Measurements from ENCODE around the gene PRKCA.
"Not testable (repeated sequence)": the region's sequence is repeated elsewhere in the genome, so short reads cannot be mapped to it uniquely, and the experiment has no call there.

The PRKCA gene

DNA sequence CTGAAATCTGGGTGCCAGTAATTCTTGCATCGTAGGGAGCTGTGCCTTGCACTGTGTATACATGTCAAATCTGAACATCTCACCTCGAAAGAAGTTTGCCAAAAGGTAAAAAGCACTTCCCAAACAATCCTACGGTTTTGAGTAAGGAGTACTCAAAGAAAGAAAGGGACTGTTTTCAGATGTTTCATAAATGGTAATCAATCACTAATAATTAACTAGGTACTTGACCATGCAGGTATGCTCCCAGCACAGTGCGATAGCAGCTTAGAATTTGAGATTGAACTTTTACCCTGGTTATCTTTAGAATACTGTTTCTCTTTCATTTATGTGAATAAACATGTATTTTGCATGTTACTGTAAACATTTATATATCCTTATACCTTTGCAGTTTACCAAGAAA is 39.0 kb downstream of the PRKCA start:
- no peaks in the 10 kb centered on the region for H3K36me3 ChIP-seq (ENCODE audit: control insufficient read depth, insufficient read depth, low read length)
- WGBS (ENCODE audit: insufficient coverage, insufficient read length): no CpG with 5 or more reads among the region's 4 CpGs
- H3K4me1 ChIP-seq (ENCODE audit: control insufficient read depth, insufficient read depth, low read length): no peaks in the 10 kb centered on the region
- H3K27me3 ChIP-seq (ENCODE audit: control insufficient read depth, insufficient read depth, low read length): no peaks in the 10 kb centered on the region
- H3K9me3 ChIP-seq (ENCODE audit: control insufficient read depth, insufficient read depth, low read length): no peaks in the 10 kb centered on the region
- no peak for DNase-seq (ENCODE audit: low read depth, low spot score)
- no peak overlapping the region for H3K4me3 ChIP-seq (ENCODE audit: low read length)
- no peak overlapping the region for H3K27ac ChIP-seq (ENCODE audit: low read length)

- H3K4me3 ChIP-seq (ENCODE audit: low read length); H3K27me3 ChIP-seq (ENCODE audit: control insufficient read depth, insufficient read depth, low read length); DNase-seq (ENCODE audit: low read depth, low spot score); H3K9me3 ChIP-seq (ENCODE audit: control insufficient read depth, insufficient read depth, low read length); H3K4me1 ChIP-seq (ENCODE audit: control insufficient read depth, insufficient read depth, low read length); H3K27ac ChIP-seq (ENCODE audit: low read length); H3K36me3 ChIP-seq (ENCODE audit: control insufficient read depth, insufficient read depth, low read length): not testable (repeated sequence)
- WGBS (ENCODE audit: insufficient coverage, insufficient read length): no CpG with 5 or more reads among the region's 4 CpGs
These were observed 39.9 kb downstream of the PRKCA start for GRCh38 chr17:66342263-66342662.

DNA sequence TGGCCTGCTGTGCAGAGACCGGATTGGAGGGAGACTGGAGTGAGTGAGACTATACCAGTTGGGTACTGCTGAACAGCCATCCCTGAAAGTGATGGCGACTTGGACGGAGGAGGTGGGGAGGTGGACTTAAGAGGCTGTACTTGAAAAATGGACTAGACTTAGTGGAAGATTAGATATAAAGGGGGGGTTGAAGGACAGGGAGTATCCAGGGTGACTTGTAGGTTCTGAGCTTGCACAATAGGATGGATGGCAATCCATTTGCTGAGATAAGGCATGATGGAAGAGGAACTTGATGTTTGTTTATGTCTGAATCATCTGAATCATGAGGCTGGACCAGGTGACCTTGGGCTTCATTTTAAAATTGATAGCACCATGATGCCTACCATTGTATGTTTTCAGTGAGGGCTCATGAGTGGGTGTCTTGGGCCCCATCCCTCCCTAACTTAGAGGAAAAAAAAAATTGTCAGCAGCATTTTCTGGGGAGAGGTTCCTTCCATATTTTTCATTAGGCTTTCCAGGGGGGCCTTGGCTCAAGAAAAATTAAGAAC is 41.2 kb downstream of the PRKCA start:
- no peaks in the 10 kb centered on the region for H3K27me3 ChIP-seq (ENCODE audit: control insufficient read depth, insufficient read depth, low read length)
- no peaks in the 10 kb centered on the region for H3K9me3 ChIP-seq (ENCODE audit: control insufficient read depth, insufficient read depth, low read length)
- DNase-seq (ENCODE audit: low read depth, low spot score): no peak
- WGBS (ENCODE audit: insufficient coverage, insufficient read length): no CpG with 5 or more reads among the region's 3 CpGs
- no peaks in the 10 kb centered on the region for H3K36me3 ChIP-seq (ENCODE audit: control insufficient read depth, insufficient read depth, low read length)
- H3K27ac ChIP-seq (ENCODE audit: low read length): no peak overlapping the region
- H3K4me1 ChIP-seq (ENCODE audit: control insufficient read depth, insufficient read depth, low read length): no peaks in the 10 kb centered on the region
- no peak overlapping the region for H3K4me3 ChIP-seq (ENCODE audit: low read length)

DNA sequence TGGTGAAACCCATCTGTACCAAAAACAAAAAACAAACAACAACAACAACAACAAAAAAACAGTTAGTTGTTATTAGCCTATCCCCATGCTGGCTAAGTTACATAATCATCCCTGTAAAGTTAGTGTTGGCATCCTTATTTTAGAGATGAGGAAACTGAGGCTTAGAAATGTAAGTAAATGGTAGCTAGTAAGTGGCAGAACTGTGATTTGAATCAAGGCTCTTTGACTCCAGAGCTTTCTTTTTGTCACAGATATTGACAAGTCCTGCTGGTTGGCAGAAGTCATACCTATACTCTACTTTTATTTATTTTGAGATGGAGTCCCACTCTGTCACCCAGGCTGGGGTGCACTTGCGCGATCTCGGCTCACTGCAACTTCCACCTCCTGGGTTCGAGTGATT is 42.1 kb downstream of the PRKCA start:
- Histone ChIP-seq H3K36me3 (ENCODE audit: control insufficient read depth, insufficient read depth, low read length) (no peaks in the 10 kb centered on the region), H3K27ac (ENCODE audit: low read length) (no peak overlapping the region), H3K27me3 (ENCODE audit: control insufficient read depth, insufficient read depth, low read length) (no peaks in the 10 kb centered on the region), H3K4me1 (ENCODE audit: control insufficient read depth, insufficient read depth, low read length) (no peaks in the 10 kb centered on the region; the same call in 1 of the 2 replicates), H3K4me3 (ENCODE audit: low read length) (no peak overlapping the region), H3K9me3 (ENCODE audit: control insufficient read depth, insufficient read depth, low read length) (no peaks in the 10 kb centered on the region)
- no peak for DNase-seq (ENCODE audit: low read depth, low spot score)
- WGBS (ENCODE audit: insufficient coverage, insufficient read length): no CpG with 5 or more reads among the region's 4 CpGs

DNA sequence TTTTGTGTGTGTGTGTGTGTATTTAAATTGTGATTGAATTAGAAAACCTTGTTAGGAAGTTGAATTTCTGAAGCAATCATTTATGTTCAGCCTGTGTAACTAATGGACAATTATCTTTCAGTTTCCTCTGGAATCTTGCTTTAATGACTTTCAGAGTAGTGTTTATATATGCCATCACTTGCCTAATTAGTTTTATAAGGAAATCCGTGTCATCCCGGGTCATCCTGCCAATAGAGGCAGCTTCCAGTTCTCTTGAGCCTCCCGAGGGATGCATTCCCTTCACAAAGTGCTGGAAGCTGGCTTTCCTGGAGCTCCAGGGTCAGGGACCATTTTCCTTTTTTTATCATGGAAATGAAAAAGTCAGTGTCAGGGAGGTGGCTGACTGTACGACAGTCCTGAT is 42.9 kb downstream of the PRKCA start:
- no peak for DNase-seq (ENCODE audit: low read depth, low spot score)
- WGBS (ENCODE audit: insufficient coverage, insufficient read length): no CpG with 5 or more reads among the region's 4 CpGs
- H3K4me3 ChIP-seq (ENCODE audit: low read length): no peak overlapping the region
- H3K4me1 ChIP-seq (ENCODE audit: control insufficient read depth, insufficient read depth, low read length): no peaks in the 10 kb centered on the region; the same call in none of the 2 replicates
- H3K27me3 ChIP-seq (ENCODE audit: control insufficient read depth, insufficient read depth, low read length): no peaks in the 10 kb centered on the region
- H3K36me3 ChIP-seq (ENCODE audit: control insufficient read depth, insufficient read depth, low read length): no peaks in the 10 kb centered on the region
- H3K27ac ChIP-seq (ENCODE audit: low read length): no peak overlapping the region
- no peaks in the 10 kb centered on the region for H3K9me3 ChIP-seq (ENCODE audit: control insufficient read depth, insufficient read depth, low read length)

DNA sequence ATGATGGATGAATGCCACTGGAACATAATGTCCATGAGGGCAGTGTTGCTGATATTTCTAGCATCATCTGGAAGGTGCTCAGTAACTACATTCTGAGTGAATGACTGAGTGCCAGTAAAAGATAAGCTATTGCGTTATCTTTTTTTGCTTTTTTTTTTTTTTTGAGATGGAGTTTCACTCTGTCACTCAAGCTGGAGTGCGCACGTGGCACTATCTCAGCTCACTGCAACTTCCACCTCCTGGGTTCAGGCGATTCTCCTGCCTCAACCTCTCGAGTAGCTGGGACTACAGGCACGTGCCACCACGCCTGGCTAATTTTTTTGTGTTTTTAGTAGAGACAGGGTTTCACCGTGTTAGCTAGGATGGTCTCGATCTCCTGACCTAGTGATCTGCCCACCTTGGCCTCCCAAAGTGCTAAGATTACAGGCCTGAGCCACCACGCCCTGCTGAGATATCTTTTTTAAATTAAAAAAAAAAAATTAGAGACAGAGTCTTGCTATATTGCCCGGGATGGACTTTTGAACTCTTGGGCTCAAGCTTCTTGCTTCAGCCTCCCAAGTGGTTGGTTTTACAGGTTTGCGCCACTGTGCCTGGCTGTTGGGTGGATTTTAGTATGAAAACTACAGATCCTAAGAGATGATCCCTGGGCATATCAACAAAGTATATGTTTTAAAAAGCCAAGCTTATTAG is 43.7 kb downstream of the PRKCA start:
- not testable (repeated sequence) for H3K36me3 ChIP-seq (ENCODE audit: control insufficient read depth, insufficient read depth, low read length); H3K4me3 ChIP-seq (ENCODE audit: low read length); H3K9me3 ChIP-seq (ENCODE audit: control insufficient read depth, insufficient read depth, low read length); H3K4me1 ChIP-seq (ENCODE audit: control insufficient read depth, insufficient read depth, low read length); H3K27ac ChIP-seq (ENCODE audit: low read length); H3K27me3 ChIP-seq (ENCODE audit: control insufficient read depth, insufficient read depth, low read length); DNase-seq (ENCODE audit: low read depth, low spot score)
- WGBS (ENCODE audit: insufficient coverage, insufficient read length): no CpG with 5 or more reads among the region's 12 CpGs

- H3K9me3 ChIP-seq (ENCODE audit: control insufficient read depth, insufficient read depth, low read length): no peaks in the 10 kb centered on the region
- H3K4me3 ChIP-seq (ENCODE audit: low read length): no peak overlapping the region
- no peak overlapping the region for H3K27ac ChIP-seq (ENCODE audit: low read length)
- no peaks in the 10 kb centered on the region for H3K27me3 ChIP-seq (ENCODE audit: control insufficient read depth, insufficient read depth, low read length)
- DNase-seq (ENCODE audit: low read depth, low spot score): no peak
- no peaks in the 10 kb centered on the region for H3K36me3 ChIP-seq (ENCODE audit: control insufficient read depth, insufficient read depth, low read length)
- H3K4me1 ChIP-seq (ENCODE audit: control insufficient read depth, insufficient read depth, low read length): no peaks in the 10 kb centered on the region; the same call in none of the 2 replicates
- no CpG with 5 or more reads among the region's 10 CpGs for WGBS (ENCODE audit: insufficient coverage, insufficient read length)
These were observed 45.5 kb downstream of the PRKCA start for GRCh38 chr17:66347661-66348514.

DNA sequence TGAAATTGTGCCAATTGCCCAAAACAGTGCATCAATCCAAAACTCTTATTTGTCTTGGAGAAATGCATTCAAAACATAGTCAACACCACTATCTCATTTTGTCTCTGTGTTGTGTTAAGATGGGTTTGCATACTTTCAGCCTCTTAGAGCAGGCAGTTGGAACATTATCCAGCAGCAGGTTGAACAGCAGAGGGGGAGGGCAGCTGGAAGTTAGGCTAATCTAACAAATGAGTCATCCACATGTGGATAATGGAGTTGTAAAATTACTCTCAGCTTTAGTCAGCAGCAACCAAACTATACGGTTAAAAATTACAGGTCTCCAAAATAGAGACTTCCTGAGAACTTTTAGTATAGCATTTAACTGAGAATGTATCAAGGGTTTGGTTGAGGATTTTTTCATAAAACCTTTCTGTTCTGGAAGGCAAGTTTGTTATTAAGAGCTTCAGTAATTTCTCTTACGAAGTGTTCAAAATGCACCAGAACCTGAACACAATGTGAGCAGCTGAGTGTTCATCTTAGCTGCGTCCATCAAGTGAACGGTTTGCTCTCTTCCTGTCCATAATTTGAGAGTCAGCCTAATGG is 46.3 kb downstream of the PRKCA start:
- no CpG with 5 or more reads among the region's 4 CpGs for WGBS (ENCODE audit: insufficient coverage, insufficient read length)
- Histone ChIP-seq H3K9me3 (ENCODE audit: control insufficient read depth, insufficient read depth, low read length) (no peaks in the 10 kb centered on the region), H3K27me3 (ENCODE audit: control insufficient read depth, insufficient read depth, low read length) (no peaks in the 10 kb centered on the region), H3K36me3 (ENCODE audit: control insufficient read depth, insufficient read depth, low read length) (no peaks in the 10 kb centered on the region), H3K4me3 (ENCODE audit: low read length) (no peak overlapping the region), H3K4me1 (ENCODE audit: control insufficient read depth, insufficient read depth, low read length) (no peaks in the 10 kb centered on the region; the same call in none of the 2 replicates), H3K27ac (ENCODE audit: low read length) (no peak overlapping the region)
- no peak for DNase-seq (ENCODE audit: low read depth, low spot score)

DNA sequence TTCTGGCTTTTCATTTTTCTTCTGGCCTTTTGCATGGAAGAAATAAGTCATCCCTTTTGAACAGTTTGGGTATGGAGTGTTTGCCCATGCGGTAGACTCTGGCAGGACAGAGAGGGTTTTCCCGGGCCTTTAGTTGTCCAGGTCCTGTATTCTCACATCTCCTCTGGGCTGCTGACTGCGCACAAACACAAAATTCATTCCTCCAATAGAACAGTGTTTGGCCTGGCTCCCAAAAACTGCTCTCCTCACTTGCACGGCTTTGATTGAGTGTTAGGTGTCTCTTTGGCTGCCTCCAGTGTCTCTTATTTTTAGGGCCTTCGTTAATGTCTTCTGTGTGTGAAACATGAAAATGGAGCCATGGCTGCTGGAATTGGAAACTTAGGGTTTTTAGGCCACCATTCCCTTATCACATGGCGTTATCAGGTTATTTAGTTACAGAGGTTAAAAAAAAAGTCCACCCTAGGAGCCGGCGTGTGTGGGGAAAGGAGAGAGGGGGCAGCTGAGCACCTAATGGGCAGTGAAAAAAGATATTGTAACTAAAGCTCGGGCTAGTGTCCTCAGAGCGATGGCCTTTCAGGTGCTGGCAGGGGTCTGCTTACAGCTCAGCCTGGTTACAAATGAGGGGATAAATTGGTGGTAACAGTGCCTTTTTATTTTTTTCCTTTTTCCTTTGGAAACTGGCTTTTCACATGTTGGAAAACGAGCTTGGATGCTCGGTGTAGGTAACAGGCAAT is 47.3 kb downstream of the PRKCA start:
- Histone ChIP-seq H3K27ac (ENCODE audit: low read length) (no peak overlapping the region), H3K36me3 (ENCODE audit: control insufficient read depth, insufficient read depth, low read length) (no peaks in the 10 kb centered on the region), H3K4me1 (ENCODE audit: control insufficient read depth, insufficient read depth, low read length) (no peaks in the 10 kb centered on the region; the same call in none of the 2 replicates), H3K9me3 (ENCODE audit: control insufficient read depth, insufficient read depth, low read length) (no peaks in the 10 kb centered on the region), H3K27me3 (ENCODE audit: control insufficient read depth, insufficient read depth, low read length) (no peaks in the 10 kb centered on the region), H3K4me3 (ENCODE audit: low read length) (no peak overlapping the region)
- WGBS (ENCODE audit: insufficient coverage, insufficient read length): no CpG with 5 or more reads among the region's 12 CpGs
- DNase-seq (ENCODE audit: low read depth, low spot score): no peak

- WGBS (ENCODE audit: insufficient coverage, insufficient read length): no CpG with 5 or more reads among the region's 10 CpGs
- H3K36me3 ChIP-seq (ENCODE audit: control insufficient read depth, insufficient read depth, low read length); H3K9me3 ChIP-seq (ENCODE audit: control insufficient read depth, insufficient read depth, low read length); H3K4me1 ChIP-seq (ENCODE audit: control insufficient read depth, insufficient read depth, low read length); DNase-seq (ENCODE audit: low read depth, low spot score); H3K27me3 ChIP-seq (ENCODE audit: control insufficient read depth, insufficient read depth, low read length); H3K4me3 ChIP-seq (ENCODE audit: low read length); H3K27ac ChIP-seq (ENCODE audit: low read length): not testable (repeated sequence)
These were observed 48.2 kb downstream of the PRKCA start for GRCh38 chr17:66350576-66350975.

All from iPS DF 6.9 (cell line).